Ishikawa (cell line): ENCODE data around the gene ZBTB21.

ENCODE experiments used
- CEBPB ChIP-seq: IDR thresholded peaks from 2 replicates; pipeline ENCODE4 v1.6.1; 2012
- CREB1 ChIP-seq: IDR thresholded peaks from 2 replicates; pipeline ENCODE4 v1.6.1; 2012; ENCODE audit warnings: low read depth
- EGR1 ChIP-seq: IDR thresholded peaks from 2 replicates; pipeline ENCODE4 v1.6.1; 2012
- EP300 ChIP-seq: IDR thresholded peaks from 2 replicates; pipeline ENCODE4 v1.6.1; 2012; ENCODE audit warnings: borderline replicate concordance
- FOXM1 ChIP-seq: IDR thresholded peaks from 2 replicates; pipeline ENCODE4 v1.6.1; 2012; ENCODE audit warnings: low read depth, borderline replicate concordance
- MAX ChIP-seq: IDR thresholded peaks from 2 replicates; pipeline ENCODE4 v1.6.1; 2012
- NFIC ChIP-seq: IDR thresholded peaks from 2 replicates; pipeline ENCODE4 v1.6.1; 2012
- RAD21 ChIP-seq: IDR thresholded peaks from 2 replicates; pipeline ENCODE4 v1.6.1; 2012; ENCODE audit warnings: low read depth
- TAF1 ChIP-seq: IDR thresholded peaks from 2 replicates; pipeline ENCODE4 v1.6.1; 2012; ENCODE audit warnings: low read depth, mild to moderate bottlenecking
- TCF12 ChIP-seq: IDR thresholded peaks from 2 replicates; pipeline ENCODE4 v1.6.1; 2012; ENCODE audit warnings: low read depth
- TEAD4 ChIP-seq: IDR thresholded peaks from 2 replicates; pipeline ENCODE4 v1.6.1; 2012
- YY1 ChIP-seq: IDR thresholded peaks from 2 replicates; pipeline ENCODE4 v1.6.1; 2012; ENCODE audit warnings: low read depth
- ZBTB7A ChIP-seq: IDR thresholded peaks from 2 replicates; pipeline ENCODE4 v1.6.1; 2012; ENCODE audit warnings: low read depth
- TF ChIP-seq, protein P1 (sequence below): IDR thresholded peaks from 2 replicates; pipeline ENCODE4 v1.6.1; 2012; ENCODE audit warnings: low read depth, mild to moderate bottlenecking
- TF ChIP-seq, protein P2 (sequence below): IDR thresholded peaks from 2 replicates; pipeline ENCODE4 v1.6.1; 2012

ZBTB21 gene

GRCh38 chr21:42030311-42030710 lies 20.2 kb upstream of the ZBTB21 start:
- TF ChIP-seq TCF12: no peak
- TF ChIP-seq EGR1: no peak
- TF ChIP-seq CEBPB: no peak
- TF ChIP-seq RAD21: no peak
- TF ChIP-seq TEAD4: no peak
- TF ChIP-seq YY1: no peak
- no peak for TF ChIP-seq TAF1
- no peak for TF ChIP-seq FOXM1
- TF ChIP-seq, protein P1, sequence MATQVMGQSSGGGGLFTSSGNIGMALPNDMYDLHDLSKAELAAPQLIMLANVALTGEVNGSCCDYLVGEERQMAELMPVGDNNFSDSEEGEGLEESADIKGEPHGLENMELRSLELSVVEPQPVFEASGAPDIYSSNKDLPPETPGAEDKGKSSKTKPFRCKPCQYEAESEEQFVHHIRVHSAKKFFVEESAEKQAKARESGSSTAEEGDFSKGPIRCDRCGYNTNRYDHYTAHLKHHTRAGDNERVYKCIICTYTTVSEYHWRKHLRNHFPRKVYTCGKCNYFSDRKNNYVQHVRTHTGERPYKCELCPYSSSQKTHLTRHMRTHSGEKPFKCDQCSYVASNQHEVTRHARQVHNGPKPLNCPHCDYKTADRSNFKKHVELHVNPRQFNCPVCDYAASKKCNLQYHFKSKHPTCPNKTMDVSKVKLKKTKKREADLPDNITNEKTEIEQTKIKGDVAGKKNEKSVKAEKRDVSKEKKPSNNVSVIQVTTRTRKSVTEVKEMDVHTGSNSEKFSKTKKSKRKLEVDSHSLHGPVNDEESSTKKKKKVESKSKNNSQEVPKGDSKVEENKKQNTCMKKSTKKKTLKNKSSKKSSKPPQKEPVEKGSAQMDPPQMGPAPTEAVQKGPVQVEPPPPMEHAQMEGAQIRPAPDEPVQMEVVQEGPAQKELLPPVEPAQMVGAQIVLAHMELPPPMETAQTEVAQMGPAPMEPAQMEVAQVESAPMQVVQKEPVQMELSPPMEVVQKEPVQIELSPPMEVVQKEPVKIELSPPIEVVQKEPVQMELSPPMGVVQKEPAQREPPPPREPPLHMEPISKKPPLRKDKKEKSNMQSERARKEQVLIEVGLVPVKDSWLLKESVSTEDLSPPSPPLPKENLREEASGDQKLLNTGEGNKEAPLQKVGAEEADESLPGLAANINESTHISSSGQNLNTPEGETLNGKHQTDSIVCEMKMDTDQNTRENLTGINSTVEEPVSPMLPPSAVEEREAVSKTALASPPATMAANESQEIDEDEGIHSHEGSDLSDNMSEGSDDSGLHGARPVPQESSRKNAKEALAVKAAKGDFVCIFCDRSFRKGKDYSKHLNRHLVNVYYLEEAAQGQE: no peak
- TF ChIP-seq CREB1: no peak
- no peak for TF ChIP-seq ZBTB7A
- TF ChIP-seq EP300: no peak
- TF ChIP-seq, protein P2, sequence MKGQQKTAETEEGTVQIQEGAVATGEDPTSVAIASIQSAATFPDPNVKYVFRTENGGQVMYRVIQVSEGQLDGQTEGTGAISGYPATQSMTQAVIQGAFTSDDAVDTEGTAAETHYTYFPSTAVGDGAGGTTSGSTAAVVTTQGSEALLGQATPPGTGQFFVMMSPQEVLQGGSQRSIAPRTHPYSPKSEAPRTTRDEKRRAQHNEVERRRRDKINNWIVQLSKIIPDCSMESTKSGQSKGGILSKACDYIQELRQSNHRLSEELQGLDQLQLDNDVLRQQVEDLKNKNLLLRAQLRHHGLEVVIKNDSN: no peak
- no peak for TF ChIP-seq MAX
- TF ChIP-seq NFIC: no peak

GRCh38 chr21:42028766-42029425 lies 18.7 kb upstream of the ZBTB21 start:
- TF ChIP-seq, protein P2: no peak
- no peak for TF ChIP-seq YY1
- no peak for TF ChIP-seq RAD21
- no peak for TF ChIP-seq TEAD4
- TF ChIP-seq CEBPB: no peak
- TF ChIP-seq NFIC: no peak
- no peak for TF ChIP-seq EP300

GRCh38 chr21:42027822-42028765 lies 17.9 kb upstream of the ZBTB21 start:
- TF ChIP-seq RAD21: no peak
- no peak for TF ChIP-seq ZBTB7A
- TF ChIP-seq FOXM1: no peak
- TF ChIP-seq YY1: no peak
- TF ChIP-seq TCF12: no peak
- TF ChIP-seq EGR1: no peak
- TF ChIP-seq EP300: no peak
- no peak for TF ChIP-seq TEAD4
- TF ChIP-seq, protein P2: no peak
- TF ChIP-seq NFIC: no peak
- no peak for TF ChIP-seq CEBPB
- TF ChIP-seq CREB1: no peak
- TF ChIP-seq TAF1: no peak
- no peak for TF ChIP-seq MAX
- TF ChIP-seq, protein P1: no peak

DNA sequence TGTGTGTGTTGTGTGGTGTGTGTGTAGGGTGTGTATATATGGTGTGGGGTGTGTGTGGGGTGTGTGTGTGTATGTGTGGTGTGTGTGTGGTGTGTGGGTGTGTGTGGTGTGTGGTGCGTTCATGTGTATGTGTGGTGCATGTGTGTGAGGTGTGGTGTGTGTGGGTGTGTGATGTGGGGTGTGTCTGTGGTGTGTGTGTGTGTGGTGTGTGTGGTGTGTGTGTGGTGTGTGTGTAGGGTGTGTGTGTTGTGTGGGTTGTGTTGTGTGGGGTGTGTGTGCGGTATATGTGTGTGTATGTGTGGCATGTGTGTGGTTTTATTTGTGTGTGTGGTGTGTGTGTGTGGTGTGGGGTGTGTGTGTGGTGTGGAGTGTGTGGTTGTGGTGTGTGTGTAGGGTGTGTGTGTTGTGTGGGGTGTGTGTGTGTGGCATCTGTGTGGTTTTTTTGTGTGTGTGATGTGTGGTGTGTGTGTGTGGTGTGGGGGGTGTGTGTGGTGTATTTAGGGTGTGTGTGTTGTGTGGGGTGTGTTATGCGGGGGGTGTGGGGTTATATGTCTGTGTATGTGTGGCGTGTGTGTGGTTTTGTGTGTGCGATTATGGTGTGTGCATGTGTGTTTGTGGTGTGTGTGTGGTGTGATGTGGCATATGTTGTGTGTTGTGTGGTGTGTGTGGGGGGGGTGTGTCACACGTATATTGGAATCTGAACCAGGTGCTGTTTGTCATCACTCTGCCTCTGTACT lies 17.1 kb upstream of the ZBTB21 start:
- TF ChIP-seq MAX (no peak), CEBPB (no peak), RAD21 (no peak), EP300 (no peak), FOXM1 (no peak), TCF12 (no peak), TEAD4 (no peak), EGR1 (no peak)
